GM21723 (cell line): ENCODE results near the gene GABBR2.
"Not testable (repeated sequence)": the region's sequence is repeated elsewhere in the genome, so short reads cannot be mapped to it uniquely, and the experiment has no call there.

Source experiments
- ATAC-seq: cut with Tn5 transposase; IDR thresholded peaks from one replicate; pipeline ENCODE4 v1.9.1; 2021; ENCODE audit warnings: mild to moderate bottlenecking, moderate library complexity; ENCODE audit not compliant: unreplicated experiment

The GABBR2 gene

GRCh38 chr9:98599566-98600216 lies 109.0 kb downstream of the GABBR2 start:
- no peak for ATAC-seq

- no peak for ATAC-seq
Measured at GRCh38 chr9:98598861-98599260, 109.9 kb downstream of the GABBR2 start.

- ATAC-seq: no peak
Measured at GRCh38 chr9:98597236-98597771, 111.4 kb downstream of the GABBR2 start.

GRCh38 chr9:98596486-98596885 lies 112.2 kb downstream of the GABBR2 start:
- ATAC-seq: no peak

GRCh38 chr9:98594546-98595160 lies 114.1 kb downstream of the GABBR2 start:
- no peak for ATAC-seq

GRCh38 chr9:98593354-98594253 lies 115.1 kb downstream of the GABBR2 start:
- ATAC-seq: no peak

GRCh38 chr9:98591696-98592095 lies 117.0 kb downstream of the GABBR2 start:
- ATAC-seq: no peak

GRCh38 chr9:98590101-98590500 lies 118.6 kb downstream of the GABBR2 start:
- ATAC-seq: no peak

GRCh38 chr9:98589102-98589501 lies 119.6 kb downstream of the GABBR2 start:
- ATAC-seq: no peak

- ATAC-seq: not testable (repeated sequence)
Measured at GRCh38 chr9:98584853-98585438, 123.8 kb downstream of the GABBR2 start.

- ATAC-seq: no peak
Measured at GRCh38 chr9:98584059-98584458, 124.7 kb downstream of the GABBR2 start.

GRCh38 chr9:98583417-98583816 lies 125.3 kb downstream of the GABBR2 start:
- no peak for ATAC-seq

GRCh38 chr9:98580956-98581355 lies 127.8 kb downstream of the GABBR2 start:
- no peak for ATAC-seq

GRCh38 chr9:98579700-98580099 lies 129.0 kb downstream of the GABBR2 start:
- ATAC-seq: no peak

GRCh38 chr9:98577446-98577845 lies 131.3 kb downstream of the GABBR2 start:
- ATAC-seq: no peak

GRCh38 chr9:98576859-98577258 lies 131.9 kb downstream of the GABBR2 start:
- ATAC-seq: no peak

- no peak for ATAC-seq
Measured at GRCh38 chr9:98576354-98576753, 132.4 kb downstream of the GABBR2 start.

- ATAC-seq: peak; percentile 84
Measured at GRCh38 chr9:98575379-98576346, 133.1 kb downstream of the GABBR2 start.

GRCh38 chr9:98573749-98574278 lies 134.9 kb downstream of the GABBR2 start:
- ATAC-seq: no peak

- no peak for ATAC-seq
Measured at GRCh38 chr9:98572796-98573195, 135.9 kb downstream of the GABBR2 start.
